Fibroblast of skin of scalp (primary cell): ENCODE results near the gene COX7A1.

ENCODE experiments used
- DNase-seq: peaks from one replicate; pipeline ENCODE4 v3.0.0-alpha.2; 2013

Gene COX7A1

DNA sequence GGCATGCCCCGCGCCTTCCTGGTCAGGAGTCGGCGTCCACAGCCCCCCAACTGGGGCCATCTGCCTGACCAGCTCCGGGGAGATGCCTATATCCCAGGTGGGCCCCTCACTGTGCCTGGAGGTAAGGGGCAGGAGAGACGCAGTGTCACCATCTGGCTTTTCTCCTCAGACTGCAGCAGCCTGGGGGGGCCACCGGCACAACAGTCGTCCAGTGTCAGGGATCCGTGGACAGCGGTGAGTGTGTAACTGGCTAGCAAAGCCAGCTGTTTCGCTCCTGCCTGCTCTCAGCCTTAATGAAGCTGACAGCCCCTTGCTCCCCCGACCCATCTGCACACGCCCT is 41.1 kb downstream of the COX7A1 start:
- no peak for DNase-seq

DNA sequence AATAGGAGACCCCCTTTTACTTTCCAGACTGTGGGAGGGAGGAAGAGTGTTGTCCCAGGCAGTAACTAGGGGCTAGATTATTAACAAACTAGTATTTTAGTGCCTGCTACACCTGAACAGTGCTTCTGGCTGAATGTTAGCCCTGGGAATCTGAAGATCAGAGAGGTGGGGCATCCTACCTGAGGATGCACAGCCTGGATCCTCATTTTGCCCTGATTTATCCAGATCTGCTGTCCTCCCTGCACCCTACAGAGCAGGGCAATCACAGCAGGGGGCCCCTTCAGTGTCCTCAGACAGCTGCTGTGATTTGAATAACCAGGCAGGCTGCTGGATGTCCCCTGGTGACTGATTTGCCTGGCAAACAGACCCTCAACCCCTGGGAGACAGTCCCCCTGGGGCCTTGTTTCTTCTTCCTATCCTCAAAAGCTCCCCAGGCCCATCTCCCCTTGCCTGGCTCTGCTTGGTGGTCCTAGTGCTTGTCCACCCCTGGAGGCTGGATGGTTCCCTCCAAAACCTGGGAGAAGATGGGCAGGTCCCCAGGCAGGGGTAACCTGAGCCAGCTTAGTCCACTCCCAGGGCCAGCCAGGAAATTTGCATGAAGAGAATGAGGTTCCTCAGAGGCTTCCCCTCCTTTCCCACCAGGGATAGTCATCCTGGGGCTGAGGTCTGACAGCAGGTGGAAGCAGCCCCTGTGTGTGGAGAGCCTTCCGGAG is 41.6 kb downstream of the COX7A1 start, which contains the start of gene OVOL3:
Gene OVOL3 (plus strand): TSS at position 657 of the 713 bp plus-strand sequence. CDS start 60 bp downstream, outside the sequence.
- no peak for DNase-seq

DNA sequence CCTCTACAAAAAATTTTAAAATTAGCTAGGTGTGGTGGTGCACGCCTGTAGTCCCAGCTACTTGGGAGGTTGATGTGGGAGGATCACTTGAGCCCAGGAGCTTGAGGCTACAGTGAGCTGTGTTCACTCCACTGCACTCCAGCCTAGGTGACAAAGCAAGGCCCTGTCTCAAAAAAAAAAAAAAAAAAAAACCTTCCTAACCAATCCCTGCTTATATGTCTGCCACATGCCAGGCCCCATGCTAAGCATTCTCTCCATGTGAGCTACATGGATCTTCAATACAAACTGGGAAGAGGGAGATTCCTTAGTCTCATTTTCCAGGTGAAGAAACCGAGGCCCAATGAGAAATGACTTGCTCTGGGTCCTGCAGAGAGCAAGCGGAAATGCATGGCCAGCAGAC is 43.6 kb downstream of the COX7A1 start:
- no peak for DNase-seq

DNA sequence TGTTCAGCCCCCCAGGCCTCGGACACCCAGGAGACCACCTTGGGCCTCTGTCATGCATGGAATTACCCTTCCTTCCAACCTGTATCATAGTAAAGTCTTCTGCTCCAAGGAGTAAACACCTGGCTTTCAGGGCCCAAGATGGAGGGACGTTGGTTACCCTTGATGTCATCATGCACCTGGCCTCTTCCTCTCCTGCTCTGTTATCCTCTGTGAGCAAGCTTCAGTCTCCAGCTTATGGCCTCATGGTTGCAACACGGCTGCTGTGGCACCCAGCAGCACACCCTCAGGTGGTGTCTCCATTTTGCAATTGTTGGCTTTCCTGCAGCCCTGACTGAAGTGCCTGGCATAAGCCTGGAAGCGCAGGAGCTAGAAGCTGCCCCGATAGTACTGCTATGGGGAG is 45.3 kb downstream of the COX7A1 start:
- no peak for DNase-seq

DNA sequence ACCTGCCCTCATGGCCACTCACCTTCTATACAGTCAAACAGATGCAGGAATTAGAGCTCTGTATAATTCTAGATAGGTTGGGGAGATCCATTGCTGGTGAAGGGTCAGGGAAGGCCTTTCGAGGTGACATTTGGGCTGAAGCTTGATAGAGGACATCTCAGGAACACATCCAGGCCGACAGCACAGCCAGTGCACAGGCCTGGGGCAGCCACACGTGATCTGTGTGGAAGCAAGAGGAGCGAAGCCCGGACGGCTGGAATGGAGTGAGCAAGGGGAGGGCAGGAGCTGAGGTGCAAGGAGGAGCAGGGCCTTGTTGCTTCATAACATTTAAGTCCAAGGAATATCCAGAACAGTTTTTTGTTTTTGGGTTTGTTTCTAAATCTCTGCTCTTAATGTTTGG is 45.8 kb downstream of the COX7A1 start:
- DNase-seq = no peak

DNA sequence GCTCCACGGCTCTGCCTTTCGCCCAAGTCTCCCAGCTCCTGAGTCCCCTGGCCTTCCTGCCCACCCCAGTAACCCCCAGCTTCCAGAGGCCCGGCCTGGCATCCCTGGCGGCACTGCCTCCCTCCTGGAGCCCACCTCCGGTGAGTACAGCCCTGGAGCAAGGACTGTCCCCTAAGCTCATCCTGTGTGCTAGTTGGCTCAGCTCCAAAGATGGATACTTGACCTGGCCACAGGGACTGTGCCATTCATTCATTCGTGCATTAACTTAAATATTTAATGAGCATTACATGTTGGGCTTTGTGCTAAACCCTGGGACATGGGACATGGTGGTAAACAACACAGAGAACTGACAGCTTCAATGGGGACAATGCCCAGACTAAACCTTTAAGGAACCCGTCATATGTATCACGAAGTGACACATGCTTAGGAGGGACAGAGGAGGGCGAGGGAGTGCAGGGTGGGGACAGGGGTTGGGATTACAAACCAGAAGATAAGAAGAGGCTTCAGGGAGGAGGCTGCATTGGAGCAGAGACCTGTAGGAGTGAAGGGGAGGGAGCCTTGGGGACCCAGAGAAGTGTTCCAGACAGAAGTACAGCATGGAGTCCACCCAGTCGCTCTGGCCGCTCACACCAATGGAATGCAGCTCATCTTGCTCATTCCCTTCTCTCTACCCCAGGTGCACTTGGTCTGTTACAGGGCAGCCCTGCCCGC is 48.2 kb downstream of the COX7A1 start:
- no peak for DNase-seq

DNA sequence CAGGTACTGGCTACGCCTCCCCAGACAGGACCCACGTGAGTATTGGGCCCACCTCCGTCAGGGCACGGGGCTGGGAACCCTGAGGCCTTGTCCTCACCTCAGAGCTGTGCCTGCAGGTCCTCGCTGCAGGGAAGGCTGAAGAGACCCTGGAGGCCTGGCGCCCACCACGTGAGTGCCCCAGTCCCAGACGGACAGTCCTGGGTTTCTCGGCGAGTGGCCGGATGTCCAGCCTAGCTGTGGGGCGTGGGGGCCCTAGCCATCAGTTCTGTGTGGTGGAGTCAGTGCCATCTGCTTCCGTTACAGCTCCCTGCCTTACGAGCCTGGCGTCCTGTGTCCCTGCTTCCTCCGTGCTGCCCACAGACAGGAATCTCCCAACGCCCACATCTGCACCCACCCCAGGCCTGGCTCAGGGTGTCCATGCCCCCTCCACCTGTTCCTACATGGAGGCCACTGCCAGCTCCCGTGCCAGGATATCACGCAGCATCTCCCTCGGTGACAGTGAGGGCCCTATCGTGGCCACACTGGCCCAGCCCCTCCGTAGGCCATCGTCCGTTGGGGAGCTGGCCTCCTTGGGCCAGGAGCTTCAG is 49.1 kb downstream of the COX7A1 start:
- no peak for DNase-seq

DNA sequence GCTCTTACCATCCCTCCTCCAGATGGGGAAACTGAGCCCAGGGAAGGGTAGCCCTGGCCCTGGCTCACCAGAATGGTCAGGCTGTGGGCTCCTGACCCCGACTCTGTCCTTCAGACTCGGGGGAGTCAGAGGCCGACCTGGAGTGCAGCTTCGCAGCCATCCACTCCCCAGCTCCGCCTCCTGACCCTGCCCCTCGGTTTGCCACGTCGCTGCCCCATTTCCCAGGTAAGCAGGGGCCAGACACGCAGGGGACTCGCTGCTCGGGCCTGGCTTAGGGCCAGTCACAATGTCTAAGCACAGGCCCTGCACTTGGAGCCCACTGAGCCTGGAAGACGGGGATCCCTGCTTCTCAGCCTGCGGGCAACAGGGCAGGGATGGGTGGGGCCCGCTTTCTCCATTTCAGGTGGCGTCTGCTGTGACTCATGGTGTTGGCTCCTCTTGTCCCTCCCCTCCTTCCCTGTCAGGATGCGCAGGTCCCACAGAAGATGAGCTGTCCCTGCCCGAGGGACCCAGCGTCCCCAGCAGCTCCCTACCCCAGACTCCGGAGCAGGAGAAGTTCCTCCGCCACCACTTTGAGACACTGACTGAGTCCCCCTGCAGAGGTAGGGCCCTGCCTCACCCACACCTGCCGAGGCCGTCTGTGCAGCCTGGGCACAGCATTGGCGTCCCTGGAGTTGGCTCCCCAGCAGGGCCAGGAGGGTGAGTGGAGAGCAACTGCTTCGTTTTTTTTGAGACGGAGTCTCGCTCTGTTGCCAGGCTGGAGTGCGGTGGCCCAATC is 50.5 kb downstream of the COX7A1 start:
- no peak for DNase-seq
